ENCODE data around the gene DCTPP1.

- TF ChIP-seq SETDB1 (IDR thresholded peaks at IDR 0.05; ENCODE audit: insufficient read length, low read length) (no peak), KLF10 (tag by site-specific recombination; IDR thresholded peaks at IDR 0.05) (no peak), ZNF510 (tag by site-specific recombination; IDR thresholded peaks at IDR 0.05; ENCODE audit: insufficient replicate concordance) (no peak), ZBTB11 (tag by site-specific recombination; conservative IDR thresholded peaks at IDR 0.05; ENCODE audit: low read depth) (no peak), ZNF558 (tag by site-specific recombination; IDR thresholded peaks at IDR 0.05) (no peak)
- TF ChIP-seq, protein P1, sequence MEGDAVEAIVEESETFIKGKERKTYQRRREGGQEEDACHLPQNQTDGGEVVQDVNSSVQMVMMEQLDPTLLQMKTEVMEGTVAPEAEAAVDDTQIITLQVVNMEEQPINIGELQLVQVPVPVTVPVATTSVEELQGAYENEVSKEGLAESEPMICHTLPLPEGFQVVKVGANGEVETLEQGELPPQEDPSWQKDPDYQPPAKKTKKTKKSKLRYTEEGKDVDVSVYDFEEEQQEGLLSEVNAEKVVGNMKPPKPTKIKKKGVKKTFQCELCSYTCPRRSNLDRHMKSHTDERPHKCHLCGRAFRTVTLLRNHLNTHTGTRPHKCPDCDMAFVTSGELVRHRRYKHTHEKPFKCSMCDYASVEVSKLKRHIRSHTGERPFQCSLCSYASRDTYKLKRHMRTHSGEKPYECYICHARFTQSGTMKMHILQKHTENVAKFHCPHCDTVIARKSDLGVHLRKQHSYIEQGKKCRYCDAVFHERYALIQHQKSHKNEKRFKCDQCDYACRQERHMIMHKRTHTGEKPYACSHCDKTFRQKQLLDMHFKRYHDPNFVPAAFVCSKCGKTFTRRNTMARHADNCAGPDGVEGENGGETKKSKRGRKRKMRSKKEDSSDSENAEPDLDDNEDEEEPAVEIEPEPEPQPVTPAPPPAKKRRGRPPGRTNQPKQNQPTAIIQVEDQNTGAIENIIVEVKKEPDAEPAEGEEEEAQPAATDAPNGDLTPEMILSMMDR (tag by site-specific recombination; IDR thresholded peaks at IDR 0.05) = no peak
- TF ChIP-seq, protein P2, sequence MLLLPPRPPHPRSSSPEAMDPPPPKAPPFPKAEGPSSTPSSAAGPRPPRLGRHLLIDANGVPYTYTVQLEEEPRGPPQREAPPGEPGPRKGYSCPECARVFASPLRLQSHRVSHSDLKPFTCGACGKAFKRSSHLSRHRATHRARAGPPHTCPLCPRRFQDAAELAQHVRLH (tag by site-specific recombination; IDR thresholded peaks at IDR 0.05) = no peak
Measured at GRCh38 chr16:30446203-30446595, 16.4 kb upstream of the DCTPP1 start.
